GM20431 (cell line): ENCODE results near the gene PROM2.
"Not testable (repeated sequence)": the region's sequence is repeated elsewhere in the genome, so short reads cannot be mapped to it uniquely, and the experiment has no call there.

Source experiments
- in situ Hi-C: fragments of 300-500 bp; cut with MseI, MboI; formaldehyde crosslinking; loops from one replicate; pipeline ENCODE4 v1.15.0; 2020; ENCODE audit warnings: low sequenced_read_pairs; ENCODE audit not compliant: unreplicated experiment

PROM2 gene

DNA sequence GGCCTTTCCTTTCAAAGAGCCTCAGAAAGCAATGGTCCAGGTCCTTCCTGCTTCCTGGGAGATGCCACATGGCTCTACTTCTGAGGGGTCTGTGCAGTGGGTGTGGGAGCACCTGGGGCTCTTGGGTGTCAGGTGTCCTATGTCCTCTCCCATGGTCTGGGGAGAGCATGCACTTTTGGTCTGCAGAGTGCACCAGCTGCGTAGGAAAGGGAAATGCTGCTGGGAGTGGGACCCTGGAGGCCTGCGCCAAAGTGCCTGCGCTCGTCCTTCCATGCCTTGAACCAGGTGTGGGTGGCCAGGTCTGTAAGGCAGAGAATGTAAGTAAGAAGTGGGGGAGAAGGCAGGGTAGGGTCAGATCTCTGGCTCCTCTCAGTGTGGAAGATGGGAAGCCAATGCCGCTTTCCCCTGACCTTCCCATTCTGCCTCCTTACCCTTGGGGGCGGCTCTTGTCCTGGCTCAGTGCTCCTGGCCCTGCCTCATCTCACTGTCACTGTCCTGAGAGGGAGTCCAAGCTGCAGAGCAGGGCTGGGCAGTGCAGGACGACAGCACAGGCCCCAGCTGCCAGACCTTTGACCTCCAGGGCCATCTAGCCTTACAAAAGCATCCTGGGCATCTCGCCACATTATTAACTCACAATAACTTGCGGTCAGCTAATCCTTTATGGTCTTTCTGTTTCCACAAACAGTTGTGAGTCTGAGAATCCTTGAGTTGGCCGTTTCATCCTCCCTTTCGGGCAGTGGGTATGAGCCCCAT is 6.6 kb upstream of the PROM2 start:
- in situ Hi-C loops: no loop called here

DNA sequence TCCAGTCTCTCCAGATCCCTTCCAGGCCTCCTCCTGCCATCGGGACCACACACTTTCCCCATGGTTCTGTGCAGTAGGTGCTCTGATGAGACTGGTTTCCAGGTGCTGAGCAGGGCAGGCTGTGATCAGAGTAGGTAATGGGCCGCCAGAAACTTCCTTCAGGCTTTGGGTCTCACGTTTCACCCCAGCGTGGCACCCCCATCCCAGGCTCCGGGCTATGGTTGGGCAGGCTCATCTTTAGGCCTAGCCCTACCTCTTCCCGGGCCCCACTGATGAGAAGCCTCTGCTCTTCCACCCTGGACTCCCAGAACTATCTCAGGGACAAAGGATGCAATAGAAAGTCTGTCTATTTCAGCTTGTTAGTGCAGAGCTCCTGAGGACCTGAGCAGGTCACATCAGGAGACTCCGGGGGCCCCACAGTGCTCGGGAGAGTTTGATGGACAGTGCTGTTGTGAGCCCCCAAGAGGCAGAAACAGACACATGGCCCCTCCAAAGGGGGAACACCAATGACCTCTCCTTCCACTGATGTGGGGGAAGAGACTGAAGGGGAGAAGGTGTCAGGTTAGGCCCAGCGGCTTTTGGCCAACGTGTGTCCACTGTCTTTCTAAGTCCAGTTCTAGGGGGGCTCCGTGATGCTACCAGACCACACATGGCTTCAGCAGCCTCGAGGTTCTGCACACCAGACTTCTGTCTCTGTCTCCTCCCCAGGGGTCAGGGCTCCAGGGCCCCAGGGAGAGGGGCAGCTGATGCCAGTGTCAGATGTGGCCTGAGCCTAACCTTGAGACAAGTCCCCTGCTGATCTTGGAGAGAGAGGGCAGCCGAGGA is 5.8 kb upstream of the PROM2 start:
- in situ Hi-C loops: no loop called here

DNA sequence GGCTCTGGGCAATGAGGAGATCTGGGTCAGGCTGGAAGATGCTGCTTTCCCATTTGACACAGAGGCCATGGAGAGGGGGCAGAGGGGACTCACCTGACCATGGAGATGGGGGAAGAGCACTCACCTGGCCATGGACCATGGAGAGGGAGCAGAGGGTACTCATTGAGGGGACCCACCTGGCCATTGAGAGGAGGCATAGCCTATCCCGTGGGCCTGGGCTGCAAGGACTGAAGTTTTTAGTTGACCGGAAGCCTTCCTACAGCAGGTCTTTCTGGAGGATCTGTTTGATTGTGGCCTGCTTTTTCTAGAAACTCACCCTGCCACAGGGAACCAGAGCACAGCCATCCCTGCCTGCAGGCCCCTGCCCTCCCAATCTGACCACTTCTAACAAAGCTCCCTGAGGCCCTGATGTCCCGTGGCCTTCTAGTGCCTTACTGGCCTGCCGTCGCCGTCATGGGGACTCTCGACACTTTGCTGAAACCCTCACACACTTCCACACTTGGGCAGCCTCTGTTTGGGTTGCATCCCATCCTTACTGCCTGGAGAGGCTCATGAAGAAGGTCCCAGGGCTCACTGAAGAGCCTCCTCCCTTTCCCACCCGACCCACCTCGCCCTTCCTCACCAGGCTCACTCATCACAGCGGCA is 5.1 kb upstream of the PROM2 start:
- in situ Hi-C loops: no loop called here

DNA sequence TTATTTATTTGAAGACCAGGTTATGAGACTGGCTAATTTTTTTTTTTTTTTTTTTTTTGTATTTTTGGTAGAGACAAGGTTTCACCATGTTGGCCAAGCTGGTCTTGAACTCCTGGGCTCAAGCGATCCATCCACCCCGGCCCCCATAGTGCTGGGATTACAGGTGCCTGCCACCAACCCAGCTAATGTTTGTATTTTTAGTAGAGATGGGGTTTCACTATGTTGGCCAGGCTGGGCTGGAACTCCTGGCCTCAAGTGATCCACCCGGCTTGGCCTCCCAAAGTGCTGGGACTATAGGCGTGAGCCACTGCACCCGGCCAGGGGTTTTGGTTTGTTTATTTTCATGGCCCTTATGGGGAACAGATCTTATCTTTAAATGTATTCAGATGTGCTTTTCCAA is 4.5 kb upstream of the PROM2 start:
- in situ Hi-C loops: not testable (repeated sequence)

DNA sequence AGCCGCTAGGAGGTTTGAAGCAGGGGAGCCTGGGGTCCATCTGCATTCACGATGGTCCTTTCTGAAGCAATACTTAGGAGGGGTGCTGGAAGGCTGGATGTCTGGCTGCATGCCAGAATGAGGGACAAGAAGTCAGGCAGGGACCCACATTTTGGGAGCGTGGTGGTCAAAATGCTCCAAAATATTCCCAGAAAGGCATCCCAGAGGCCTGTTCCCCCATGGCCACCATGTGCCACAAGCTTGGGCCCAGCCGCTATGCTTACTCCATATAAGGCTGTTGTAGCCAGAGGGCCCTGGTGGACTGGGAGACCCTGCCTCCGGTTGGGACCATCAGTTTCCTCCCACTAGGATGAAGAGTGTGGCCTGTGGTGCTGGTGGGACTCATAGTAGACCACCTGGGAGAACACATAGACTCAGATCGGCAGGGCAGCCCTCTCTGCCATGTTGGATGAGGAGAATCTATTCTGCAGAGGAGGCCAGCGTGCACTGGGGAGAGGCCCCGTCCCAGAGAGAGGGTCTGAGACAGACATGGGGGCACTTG is 3.6 kb upstream of the PROM2 start:
- in situ Hi-C loops: no loop called here

DNA sequence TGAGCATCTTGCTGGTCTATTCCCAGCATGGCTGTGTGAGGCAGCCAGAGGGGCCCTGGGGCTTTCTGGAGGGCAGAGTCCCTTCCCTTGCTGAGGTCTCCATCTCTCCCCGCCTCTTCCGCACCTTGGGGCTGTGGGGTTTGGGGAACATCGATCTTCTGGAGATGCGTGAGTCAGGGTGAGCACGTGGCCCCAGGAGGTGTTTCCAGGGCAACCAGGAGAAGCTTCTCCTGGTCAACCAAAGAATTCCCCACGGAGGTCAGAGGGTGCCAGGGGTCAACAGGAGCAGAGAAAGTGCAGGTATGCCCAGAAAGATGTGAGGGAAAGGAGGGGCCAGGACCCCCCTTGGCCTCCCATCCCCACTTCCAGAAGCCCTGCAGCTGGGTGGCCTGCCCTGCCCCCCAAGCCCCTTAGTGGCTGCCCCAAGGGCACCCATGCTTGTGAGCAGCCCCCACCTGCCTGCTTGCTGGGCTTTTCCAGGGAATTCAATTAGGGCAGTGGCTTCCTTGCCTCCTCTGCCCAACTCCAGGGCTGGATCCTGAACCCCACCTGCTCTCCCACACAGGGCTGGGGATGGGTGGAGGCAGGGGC is 2.8 kb upstream of the PROM2 start:
- in situ Hi-C loops: no loop called here

DNA sequence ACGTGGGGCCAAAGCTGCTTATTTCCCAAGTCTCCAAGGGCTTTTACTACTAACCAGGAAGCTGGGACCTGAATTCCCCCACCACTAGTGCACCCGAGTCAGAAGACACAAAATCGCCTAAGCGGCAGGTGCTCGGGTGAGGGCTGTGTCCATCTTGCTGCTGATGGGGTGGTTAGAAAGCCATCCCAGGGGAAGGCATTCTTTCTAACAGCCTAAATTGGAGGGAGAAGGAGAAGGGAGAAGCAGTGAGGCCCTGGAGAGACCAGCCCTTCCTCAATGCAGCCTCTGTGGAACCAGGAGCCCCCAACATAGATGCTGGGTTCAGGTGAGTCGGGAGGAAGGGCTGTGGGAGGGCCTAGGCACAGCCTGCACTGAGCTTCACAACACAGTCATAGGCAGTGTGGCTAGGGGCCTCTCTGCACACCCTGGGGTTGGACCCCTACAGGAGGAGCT is 1.9 kb upstream of the PROM2 start:
- in situ Hi-C loops: no loop called here

DNA sequence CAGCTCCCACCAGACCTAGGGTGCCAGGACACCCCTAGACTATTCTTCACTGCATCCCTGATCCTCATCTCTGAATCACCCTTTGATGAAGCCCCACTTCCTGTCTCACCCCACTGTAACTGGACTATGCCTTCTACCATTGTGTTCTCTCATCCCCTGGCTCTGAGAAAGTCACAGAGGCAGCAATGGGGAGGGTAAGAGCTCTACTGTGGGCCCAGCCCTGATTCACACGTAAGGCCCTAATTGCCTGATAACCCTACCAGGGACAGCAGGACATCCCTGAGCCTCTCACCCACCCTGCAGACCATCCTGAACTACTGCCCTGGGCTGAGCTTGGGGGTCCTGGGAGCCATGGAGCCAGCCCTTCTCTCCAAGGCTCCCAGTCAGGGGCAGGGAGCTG is 1.5 kb upstream of the PROM2 start:
- in situ Hi-C loops: no loop called here

DNA sequence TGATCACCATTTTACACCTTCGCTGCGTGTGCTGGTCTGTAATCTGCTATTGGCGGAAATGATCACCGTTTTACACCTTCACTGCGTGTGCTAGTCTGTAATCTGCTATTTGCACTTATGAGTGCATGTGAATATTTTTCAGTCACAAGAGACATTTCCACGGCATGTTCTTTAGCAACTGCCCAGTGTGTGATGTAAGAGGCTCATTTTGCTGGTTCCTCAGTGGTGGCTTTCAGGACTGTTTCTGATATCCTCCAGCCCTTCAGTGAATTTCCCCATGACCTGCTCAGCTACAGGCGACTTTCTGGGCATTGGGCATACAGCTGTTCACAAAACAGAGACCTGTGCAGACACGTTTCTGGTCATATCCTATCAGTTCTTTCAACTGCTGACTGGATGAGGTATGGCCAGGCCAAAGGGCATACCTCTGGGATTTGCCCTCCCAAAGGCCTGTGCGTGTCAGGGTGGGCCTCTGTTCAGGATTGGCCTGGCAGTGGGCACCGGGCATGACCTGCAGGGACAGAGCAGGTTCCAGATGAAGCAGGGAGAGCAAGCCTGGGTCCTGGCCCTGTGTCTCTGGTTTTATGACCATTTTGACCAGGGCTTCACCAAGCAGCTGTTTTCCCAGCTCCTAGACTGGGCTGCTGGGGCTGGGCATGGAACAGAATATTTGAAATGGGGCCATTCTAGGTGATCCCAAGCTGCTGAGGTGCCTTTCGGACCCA is 521 bp upstream of the PROM2 start:
- in situ Hi-C loops: no loop called here

DNA sequence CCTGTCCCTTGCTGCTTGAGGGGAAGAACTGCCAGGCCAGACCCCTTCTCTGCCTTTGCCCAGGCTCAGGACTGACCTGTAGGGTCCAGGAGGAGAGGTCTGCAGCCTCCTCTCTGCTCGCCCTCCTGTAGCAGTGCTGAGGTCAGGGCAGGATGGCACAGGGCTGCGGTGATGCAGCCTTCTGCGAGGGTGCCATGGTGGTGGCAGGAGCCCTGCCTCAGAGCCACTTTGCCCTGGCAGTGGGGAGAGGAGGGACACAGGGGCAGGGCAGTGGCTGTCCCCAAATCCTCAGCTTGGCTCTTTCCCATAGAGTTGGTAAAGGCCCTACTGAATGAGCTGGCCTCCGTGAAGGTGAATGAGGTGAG is 884 bp downstream of the PROM2 start:
- in situ Hi-C loops: no loop called here

DNA sequence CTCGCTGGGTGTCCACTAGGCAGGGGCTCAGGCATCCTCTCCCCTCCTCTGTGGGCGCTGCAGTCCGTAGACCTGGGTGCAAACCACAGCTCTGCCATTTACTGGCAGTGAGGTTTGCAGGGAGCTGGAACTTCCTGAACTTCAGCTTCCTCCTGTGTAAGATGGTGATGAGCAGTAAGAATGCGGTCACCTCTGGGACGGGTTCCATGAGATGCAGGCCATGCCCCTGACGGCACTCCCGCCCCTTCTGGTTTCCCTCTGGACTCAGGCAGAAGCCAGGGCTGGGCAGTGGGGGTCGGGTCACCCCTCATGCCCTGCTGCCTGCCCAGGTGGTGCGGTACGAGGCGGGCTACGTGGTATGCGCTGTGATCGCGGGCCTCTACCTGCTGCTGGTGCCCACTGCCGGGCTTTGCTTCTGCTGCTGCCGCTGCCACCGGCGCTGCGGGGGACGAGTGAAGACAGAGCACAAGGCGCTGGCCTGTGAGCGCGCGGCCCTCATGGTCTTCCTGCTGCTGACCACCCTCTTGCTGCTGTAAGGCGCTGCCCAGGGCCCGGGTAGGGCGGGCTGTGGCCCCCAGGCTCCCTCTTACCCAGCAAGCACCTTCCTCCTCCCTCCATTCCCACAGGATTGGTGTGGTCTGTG is 1.5 kb downstream of the PROM2 start:
- in situ Hi-C loops: no loop called here

DNA sequence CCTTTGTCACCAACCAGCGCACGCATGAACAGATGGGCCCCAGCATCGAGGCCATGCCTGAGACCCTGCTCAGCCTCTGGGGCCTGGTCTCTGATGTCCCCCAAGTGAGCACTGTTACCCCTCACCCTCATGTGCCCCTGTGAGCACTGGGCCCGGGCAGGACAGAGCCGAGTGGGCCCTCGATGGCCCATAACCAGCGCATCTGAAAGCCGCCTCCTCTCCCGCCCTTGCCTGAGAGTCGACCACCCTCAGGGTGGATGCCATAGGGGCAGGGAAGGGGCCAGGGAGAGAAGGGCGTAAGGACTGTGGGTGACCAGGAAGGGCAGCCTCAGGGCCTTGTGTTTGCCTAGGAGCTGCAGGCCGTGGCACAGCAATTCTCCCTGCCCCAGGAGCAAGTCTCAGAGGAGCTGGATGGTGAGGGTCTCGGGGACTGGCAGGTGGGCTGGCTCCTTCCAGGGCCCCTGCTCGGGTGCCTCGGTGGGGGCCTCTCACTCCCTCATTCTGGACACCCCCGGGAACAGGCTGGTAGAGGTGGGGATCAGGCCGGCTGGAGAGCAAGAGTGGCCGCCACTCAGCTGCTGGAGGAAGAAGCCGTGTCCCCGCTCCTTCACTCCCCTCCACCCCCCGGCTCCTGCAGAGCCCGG is 2.1 kb downstream of the PROM2 start:
- in situ Hi-C loops: no loop called here

DNA sequence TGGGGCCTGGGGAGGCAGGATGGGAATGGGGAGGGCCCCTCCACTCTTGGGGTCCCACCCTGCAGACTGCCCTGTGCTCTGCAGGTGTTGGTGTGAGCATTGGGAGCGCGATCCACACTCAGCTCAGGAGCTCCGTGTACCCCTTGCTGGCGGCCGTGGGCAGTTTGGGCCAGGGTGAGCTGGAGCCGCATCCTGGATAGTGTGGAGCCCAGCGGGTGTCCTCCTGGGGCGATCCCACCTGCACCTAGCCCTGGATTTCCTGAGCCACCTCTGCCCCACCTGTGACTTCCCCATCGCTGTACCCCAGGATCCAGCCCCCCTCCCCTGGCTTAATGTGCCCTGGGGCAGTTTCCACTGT is 2.6 kb downstream of the PROM2 start:
- in situ Hi-C loops: no loop called here

DNA sequence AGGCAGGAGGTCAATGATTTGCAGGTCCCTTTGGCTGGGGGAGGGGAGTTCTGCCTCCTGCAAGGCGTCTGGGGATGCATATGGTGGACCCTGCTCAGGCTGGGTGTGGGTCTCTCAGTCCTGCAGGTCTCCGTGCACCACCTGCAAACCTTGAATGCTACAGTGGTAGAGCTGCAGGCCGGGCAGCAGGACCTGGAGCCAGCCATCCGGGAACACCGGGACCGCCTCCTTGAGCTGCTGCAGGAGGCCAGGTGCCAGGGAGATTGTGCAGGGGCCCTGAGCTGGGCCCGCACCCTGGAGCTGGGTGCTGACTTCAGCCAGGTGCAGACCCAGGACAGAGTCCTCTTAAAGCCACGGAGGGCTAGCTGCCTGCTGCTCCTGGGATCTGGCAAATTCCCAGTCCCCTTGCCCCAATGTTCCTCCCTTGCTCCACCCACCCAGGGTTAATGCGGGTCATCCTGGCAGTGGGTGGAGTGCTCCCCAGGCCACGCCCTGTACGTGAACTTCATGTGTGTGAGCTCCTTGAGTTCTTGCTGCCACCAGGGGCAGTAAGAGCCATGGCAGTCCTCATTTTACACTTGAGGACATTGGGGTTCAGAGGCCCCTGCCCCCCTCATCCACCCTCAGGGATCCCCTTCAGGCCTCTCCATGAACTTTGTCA is 3.1 kb downstream of the PROM2 start:
- in situ Hi-C loops: no loop called here

DNA sequence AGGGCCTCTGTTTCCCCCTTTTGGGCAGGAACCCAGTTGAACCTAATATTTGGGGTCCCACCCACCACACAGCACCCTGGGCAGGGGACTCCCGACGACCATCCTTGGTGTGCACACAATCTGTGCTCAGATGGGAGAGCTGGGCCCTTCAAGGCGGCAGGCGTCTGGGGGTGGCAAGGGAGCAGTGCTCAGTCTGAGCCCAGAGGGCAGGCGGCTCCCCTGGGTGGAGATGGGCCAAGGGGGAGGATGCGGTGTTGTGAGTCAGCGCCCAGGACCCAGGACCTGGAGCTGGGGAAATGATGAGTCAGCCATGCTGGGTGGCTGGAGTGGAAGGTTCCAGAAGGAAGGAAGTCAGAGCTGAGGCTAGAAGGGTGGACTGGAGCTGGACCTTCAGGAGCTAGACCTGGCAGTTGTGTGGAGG is 3.8 kb downstream of the PROM2 start:
- in situ Hi-C loops: no loop called here

DNA sequence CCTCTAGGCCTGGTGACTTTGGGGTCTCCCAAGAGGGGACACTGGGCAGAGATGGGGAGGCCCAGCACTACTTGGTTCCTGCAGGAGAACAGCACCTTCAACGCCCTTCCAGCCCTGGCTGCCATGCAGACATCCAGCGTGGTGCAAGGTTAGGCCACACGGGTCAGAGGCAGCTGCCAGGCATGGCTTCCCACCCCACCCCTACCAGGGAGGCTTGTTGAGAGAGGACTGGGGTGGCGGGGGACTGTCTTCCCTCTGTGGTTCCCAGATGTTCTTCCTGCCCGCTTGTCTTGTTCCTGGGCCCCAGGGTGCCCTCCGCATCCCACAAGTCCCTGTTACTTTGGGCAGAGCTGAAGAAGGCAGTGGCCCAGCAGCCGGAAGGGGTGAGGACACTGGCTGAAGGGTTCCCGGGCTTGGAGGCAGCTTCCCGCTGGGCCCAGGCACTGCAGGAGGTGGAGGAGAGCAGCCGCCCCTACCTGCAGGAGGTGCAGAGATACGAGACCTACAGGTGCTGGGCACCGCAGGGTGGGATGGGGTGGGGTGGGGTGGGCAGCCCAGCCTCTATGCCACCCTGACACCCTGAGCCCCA is 4.5 kb downstream of the PROM2 start:
- in situ Hi-C loops: no loop called here

DNA sequence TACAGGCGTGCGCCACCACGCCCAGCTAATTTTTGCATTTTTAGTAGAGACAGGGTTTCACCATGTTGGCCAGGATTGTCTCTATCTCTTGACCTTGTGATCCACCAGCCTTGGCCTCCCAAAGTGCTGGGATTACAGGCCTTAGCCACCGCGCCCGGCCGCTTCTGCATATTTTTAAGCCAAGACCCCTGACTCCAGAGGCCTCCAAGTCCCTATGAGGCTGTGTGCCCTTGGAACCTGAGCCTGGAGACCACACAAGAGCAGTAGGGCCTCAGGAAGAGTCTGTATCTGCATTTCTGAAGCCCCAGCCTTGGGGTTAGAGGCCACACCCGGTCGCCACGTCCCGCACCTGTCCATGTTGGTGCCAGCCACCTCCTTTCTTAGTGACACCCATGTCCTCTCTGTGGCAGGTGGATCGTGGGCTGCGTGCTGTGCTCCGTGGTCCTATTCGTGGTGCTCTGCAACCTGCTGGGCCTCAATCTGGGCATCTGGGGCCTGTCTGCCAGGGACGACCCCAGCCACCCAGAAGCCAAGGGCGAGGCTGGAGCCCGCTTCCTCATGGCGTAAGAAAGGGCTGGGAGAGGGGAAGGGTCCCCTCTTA is 5.3 kb downstream of the PROM2 start:
- in situ Hi-C loops: no loop called here

DNA sequence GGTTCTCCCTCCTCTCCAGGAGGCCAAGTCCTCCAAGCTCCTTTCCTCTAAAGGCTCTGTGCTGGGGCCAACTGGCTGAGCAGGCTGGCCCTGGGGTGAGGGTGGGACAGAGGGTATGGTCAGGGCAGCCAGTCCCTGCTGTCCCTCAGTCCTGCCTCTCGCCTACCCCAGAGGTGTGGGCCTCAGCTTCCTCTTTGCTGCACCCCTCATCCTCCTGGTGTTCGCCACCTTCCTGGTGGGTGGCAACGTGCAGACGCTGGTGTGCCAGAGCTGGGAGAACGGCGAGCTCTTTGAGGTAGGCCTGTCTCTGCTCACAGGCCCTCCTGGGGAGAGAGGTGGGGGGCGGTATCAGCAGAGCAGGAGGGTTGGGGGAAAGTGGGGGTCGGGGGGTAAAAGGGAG is 6.8 kb downstream of the PROM2 start:
- in situ Hi-C loops: no loop called here
